Fibroblast of the conjunctiva (primary cell): ENCODE results near the gene PAPLN.
"Not testable (repeated sequence)": the region's sequence is repeated elsewhere in the genome, so short reads cannot be mapped to it uniquely, and the experiment has no call there.

Experiments
- DNase-seq: peaks from one replicate; pipeline ENCODE4 v3.0.0-alpha.2; 2010; ENCODE audit warnings: low read depth

Gene PAPLN

GRCh38 chr14:73289729-73290128 is 52.4 kb downstream of the PAPLN start:
- DNase-seq, result no peak

DNA sequence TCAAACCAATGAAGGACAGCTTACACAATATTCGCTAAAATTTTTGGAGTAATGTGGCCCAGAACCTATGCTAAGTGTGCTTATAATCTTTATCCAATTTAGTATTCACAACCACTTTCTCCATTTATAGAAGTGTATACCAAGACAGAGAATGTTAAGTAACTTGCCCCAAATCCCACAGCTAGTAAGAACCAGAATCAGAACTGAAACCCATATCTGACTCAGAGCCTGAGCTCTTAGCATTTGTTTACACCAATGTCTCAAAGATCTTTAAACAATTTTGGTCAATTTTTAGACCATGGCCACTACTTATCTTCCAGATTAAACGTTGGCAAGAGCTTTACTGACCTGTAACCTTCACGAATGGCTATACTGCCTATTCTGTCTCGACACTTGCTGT is 53.0 kb downstream of the PAPLN start:
- no peak for DNase-seq

DNA sequence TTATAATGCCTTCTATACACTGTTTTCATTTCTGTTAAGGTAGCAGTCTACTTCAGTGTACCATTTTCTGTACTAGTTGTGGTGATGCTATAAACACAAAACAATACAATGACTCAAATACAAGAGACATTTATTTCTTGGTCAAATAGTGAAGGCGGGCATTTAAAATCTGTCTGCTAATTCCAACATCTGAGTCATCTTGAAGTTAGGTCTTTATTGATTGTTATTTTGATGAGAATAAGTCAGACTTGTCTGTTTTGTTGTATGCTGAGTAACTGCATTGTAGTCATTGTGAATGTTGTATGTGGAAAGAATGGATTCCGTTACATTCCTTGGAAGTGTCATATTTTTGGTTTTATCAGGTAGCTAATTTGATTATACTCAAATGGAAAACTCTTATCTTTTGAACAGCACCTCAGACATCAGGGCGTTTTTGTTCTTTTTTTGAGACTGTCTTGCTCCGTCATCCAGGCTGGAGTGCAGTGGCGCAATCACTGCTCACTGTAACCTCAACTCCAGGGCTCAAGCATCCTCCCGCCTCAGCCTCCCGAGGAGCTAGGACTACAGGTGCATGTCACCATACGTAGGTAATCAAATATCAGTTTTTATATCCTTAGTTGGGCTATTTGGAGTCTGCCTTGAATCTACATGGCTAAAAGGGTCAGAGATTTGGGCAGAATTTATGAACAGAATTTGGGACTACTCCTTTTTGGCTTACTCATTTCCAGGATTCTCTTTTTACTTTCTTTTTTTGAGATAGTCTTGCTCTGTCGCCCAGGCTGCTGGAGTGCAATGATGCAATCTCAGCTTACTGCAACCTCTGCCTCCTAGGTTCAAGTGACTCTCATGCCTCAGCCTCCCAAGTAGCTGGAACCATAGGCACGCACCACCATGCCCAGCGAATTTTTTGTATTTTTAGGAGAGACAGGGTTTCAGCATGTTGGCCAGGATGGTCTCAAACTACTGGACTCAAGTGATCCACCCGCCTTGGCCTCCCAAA is 56.8 kb downstream of the PAPLN start:
- DNase-seq, result no peak

DNA sequence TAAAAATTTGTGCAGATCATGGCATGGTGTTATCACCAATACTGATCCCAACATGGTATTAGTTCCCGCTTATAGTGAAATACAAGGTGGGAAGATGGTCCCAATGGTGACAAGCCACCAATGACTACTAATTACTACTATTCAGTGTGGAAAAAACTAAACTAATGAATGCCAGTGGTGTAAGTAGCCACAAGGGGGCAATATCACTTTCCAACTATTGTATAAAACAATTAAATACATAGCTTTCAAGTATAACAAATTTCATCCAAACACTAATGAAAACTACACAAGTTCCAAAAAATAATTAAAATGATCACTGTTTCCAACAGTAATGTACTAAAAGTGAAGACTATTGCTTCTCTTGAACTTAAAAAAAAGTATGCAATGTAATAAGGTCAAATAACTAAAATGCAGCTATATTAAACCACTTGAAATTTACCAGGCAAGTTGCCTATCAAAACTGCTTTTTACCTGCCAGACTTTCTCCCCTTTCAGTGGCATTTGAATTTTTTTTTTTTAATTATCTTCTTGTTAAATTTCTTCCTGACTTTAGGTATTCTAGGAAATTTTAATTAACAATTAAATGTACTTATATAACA is 58.0 kb downstream of the PAPLN start:
- peak; percentile 23 for DNase-seq

DNA sequence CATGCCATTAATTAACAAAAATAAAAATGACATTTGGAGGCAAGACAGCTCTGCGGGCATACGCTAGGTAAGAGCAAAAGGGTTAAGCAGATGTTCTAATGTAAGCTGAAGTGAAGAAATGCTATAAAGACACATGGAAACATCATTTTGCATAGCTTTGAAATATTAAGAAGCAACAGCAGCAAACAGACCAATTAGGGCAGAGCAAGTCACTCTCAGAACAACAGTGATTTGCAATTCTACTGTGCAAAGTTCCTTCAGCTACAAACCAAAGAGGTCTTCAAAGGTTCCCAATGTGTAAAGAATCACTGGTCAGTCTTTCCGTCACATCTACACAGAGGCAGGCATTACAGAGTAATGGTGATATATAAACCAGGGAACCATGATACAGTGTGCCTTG is 68.2 kb downstream of the PAPLN start:
- no peak for DNase-seq

- DNase-seq, result no peak
Observed at GRCh38 chr14:73307261-73307660, 70.0 kb downstream of the PAPLN start.

GRCh38 chr14:73309207-73309606 is 71.9 kb downstream of the PAPLN start:
- DNase-seq, result not testable (repeated sequence)

DNA sequence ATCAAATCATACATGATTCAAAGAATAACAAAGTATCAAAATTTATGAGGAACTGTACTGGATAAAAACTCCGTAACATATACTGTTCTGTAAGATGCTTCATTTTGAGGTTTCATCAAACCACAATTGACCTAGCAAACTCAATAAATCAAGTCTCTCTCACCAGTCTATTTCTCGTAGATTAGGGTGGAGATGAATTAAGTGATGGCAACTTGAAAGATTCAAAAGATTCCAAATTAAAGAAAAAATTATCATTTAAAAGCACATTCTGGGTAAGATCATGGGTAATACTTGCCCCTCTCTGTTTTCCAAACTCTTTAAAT is 74.4 kb downstream of the PAPLN start:
- DNase-seq, result no peak

DNA sequence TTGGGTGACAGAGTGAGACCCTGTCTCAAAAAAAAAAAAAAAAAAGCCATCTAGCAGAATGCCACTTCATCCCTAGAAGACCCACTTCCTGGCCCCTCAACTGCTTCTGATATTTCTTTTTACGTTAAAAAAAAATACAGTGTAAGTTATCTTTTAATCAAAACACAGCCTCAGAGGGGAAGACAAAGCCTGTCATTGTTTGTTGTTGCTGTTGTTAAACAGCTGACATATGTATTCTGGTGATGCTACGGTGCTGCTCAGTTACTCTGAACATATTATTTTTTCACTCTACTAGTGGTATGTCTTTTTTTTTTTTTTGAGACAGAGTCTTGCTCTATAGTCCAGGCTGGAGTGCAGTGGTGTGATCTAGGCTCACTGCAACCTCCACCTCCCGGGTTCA is 75.4 kb downstream of the PAPLN start:
- no peak for DNase-seq

- DNase-seq, result no peak
Observed at GRCh38 chr14:73313151-73313550, 75.8 kb downstream of the PAPLN start.

DNA sequence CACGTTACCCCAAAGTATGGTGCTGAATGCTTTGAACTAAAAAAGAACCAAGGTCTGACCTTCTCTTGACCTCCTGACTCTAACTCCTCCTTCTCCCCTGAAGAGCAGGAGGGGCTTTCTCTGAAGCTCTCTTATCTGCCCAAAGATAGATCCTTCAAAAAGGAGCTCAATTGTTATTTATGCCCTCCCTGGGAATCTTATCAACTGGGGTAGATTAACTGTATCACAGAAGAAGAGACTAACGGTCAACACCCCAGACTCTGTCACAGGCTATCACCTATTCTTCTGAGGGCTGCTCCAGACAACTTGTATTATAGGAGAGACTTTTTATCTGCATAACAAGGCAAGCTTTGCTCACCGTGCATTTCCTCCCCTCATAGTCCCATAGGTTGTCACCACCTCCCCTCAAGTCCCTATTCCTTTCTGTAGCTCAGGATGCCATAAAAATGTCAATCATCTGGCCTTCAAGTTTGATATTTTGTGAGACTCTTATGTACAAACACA is 86.6 kb downstream of the PAPLN start:
- no peak for DNase-seq
